ENCODE measurements around the gene ADARB2. TPM values are rescaled to one million over a fixed set of nuclear protein-coding genes. Genes with fewer than 3 reads are reported as not detected.

ADARB2 gene
- total RNA-seq, 1 donor from 2014 or later = 0.10 TPM

DNA sequence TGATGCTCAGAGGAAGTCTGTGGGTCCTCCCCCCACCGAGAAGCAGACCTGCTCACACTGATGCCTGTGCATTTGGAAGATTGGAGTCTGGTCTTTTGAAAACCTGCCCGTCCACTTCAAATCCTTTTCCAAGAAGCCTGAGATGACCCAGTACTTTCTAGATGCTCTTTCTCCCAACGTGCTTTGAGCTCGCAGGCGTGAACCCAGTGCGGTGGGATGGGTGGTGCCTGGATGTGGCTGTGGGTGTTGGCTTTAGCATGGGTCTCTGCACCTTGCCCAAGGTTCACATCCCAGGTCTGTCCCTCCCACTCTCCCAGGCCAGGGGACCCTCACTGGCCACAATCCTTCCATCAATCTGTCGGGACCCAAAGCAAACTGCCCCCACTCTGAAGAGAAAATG lies 170.2 kb downstream of the ADARB2 start:
- no peak for DNase-seq

DNA sequence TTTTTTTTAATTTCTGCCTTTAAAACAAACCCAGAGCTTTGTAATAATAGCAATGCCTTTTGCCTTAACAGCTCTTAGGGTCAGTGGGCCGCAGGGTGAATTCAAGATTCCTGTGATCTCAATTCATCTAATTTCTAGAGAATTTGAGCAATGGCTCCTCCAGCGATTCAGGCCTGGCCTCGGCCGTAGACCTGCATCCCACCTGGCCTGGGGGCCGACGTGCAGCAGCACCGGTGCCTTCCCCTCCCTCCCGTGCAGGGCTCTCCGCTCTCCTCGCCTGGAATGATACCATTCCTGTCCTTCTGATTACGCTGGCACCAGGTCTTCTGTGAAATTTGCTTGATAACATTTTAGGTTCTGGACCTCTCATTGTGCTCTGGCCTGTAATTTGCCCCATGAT lies 172.5 kb downstream of the ADARB2 start:
- DNase-seq = no peak

DNA sequence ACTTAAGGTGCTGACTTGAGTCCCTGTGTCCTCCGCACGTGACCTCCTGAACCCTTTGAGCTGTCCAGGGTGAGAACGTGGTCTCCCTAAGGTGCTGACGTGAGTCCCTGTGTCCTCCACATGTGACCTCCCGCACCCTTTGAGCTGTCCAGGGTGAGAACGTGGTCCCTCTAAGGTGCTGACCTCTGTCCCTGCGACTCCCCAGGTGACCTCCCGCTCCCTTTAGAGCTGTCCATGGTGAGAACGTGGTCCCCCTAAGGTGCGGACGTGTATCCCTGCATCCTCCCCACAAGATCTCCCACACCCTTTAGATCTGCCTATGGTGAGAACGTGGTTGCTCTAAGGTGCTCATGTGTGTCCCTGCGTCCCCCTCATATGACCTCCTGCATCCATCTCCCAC lies 174.3 kb downstream of the ADARB2 start:
- no peak for DNase-seq

DNA sequence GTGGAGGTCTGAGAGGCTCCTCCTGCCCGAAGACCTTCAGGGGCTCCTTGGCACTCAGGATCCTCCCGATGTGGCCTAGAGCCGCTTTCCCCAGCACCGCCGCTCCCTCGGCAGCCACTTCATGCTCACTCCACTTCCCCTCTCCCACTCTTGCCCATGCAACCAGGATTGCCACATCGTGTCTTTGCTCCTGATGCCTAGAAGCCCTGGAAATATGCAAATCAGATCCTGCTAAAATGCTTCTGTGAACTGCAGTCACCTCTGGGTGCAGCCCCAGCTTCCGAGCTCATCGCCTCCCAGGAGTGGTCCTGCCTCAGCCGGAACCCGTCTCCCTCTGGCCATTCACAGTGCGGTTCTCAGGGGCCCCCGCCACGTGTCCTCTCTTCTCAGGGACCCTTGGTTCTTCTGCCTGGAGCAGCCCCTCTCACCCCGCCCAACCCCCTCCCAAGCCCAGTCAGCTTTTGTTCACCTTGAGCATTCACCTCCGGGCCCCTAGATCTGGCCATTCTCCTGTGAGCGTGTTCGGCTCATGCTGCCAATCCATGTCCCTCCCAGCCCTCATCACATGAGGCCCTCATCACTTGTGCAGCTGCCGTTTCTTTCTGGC lies 175.5 kb downstream of the ADARB2 start:
- no peak for DNase-seq

DNA sequence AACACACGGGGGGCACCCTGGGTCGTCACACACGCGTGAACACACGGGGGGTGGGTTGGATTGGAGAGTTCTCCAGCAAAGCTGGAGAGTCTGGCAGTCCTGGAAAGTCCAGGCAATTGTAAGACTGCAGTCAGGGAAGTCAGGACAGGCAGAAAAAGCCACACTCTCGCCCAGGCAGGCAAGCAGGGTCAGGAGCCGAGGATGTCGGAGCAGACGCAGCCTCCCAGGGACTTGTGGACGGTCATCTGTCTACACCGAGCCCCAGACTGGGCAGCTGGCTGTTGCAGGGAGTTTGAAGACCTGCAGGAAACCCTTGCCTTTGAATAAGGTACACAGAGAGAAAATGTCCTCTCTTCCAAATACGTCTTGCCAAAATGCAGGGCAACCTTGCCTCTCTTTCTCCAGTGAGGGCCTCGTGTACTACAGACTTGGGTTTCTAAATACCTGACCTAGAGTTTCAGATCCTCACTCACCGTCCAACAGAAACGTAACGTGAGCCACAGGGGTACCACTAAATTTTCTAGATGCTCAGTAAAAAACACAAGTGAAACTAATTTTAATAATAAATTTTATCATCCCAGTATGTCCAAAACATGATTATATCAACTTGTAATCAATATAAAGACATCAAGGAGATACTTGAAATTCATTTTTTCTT lies 176.7 kb downstream of the ADARB2 start:
- no peak for DNase-seq

DNA sequence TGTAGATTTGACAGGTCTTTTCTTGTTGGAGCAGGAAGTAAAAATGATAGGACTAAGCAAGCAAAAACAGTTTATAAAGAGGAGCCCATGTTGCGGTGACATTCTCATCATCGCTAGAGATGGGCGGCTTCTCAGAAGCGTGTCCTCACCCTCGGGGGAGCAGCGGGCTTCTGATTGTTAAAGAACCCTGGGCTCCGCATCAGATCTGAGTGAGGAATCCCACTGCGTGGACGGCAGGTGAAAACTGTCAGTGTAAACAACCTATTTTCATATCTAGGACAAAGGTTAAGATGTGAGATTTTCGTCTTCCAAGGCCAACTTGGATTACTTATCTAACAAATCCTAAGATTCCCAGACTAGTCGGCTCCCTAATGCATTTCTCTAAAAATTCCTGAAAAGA lies 177.6 kb downstream of the ADARB2 start:
- no peak for DNase-seq

DNA sequence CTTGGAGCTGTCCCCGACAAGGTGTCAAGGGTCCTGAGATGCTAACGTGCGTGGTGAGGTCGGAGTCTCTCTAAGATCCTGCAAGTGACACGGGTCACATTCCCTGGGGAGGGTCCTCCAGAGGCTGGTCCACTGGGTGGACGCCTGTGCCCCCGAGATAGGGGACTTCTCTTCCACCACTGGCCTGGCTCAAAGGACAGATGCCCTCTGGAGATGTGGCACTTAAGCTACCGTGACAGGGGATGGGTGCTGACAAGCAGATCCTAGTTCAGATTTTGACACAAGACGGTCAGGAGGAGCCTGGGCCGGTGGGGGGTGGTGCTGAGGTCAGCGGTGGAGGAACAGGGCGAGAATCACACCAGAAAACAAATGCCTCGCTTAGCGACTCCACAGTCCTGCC lies 178.0 kb downstream of the ADARB2 start:
- no peak for DNase-seq

DNA sequence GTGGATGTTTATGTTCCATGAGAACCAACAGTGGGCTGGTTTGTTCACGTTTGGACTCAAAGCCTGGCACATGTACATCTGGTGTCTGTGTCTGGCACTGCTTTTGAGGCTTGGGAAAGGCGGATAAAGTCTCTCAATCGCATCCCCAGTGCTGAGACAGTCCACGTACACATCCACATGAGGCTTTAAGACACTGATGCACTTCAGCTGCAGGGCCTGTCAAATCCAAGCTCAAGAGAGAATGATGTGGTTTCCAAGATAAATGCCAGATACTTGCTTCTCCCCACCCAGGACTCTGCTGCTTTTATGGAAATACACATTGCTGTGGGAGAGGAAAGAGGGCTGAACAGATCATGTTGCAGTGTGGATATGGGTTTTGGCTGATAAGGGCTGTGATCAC lies 178.4 kb downstream of the ADARB2 start:
- peak; percentile 21 for DNase-seq

DNA sequence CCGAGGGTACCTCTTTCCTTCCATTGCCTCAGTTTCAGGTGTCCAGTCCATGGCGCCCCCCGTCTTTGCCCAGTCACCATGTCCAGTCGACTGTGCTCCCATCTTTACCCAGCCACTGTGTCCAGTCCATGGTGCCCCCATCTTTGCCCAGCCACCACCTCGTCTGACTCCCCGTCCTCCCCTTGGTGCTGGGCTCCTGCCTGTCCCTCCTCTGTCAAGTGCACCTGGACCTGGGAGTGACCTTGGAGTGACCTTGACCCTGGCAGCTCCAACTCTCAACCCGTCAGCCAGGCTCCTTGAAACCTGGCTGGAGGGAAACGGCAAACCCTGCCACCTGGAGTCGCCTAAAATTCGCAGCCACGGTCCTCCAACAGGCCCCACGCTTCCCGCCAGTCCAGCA lies 180.2 kb downstream of the ADARB2 start:
- no peak for DNase-seq

DNA sequence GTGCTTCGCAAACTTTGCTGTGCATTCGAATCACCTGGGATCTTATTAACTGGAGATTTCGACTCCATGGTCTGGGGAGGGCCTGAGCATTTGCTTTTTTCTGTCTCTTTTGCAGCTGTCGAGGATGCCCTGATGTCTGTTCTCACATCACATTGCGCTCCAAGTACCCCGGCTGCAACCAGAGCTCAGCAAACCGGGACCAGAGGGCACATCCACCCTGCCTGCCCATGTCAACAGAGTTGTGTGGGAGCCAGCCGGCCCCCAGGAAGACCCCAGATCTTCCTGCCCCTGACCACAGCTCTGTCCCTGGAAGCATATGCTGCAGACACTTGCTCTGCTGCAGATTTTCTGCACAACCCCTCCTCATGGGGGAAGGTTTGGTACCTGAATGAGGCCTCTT lies 180.8 kb downstream of the ADARB2 start:
- no peak for DNase-seq

DNA sequence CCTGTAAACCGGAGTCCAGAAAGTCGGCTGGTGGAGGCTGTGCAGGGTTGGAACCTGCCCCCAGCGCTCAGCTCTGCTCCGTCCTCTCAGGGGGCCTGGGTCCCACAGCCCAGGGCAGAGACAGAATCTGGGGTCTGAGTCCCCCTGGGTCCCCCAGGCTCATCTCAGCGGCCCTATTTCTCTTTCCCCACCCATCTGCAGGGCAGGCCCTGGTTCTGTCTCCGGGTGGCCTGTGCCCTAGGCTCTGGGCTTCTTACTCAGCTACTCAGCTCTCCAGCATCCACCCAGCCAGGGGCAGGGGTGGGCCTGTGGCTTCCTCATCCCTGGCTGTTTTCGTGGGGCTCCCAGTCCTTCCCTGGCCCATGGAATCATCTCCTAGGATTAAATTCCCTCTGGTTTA lies 183.4 kb downstream of the ADARB2 start:
- no peak for DNase-seq

DNA sequence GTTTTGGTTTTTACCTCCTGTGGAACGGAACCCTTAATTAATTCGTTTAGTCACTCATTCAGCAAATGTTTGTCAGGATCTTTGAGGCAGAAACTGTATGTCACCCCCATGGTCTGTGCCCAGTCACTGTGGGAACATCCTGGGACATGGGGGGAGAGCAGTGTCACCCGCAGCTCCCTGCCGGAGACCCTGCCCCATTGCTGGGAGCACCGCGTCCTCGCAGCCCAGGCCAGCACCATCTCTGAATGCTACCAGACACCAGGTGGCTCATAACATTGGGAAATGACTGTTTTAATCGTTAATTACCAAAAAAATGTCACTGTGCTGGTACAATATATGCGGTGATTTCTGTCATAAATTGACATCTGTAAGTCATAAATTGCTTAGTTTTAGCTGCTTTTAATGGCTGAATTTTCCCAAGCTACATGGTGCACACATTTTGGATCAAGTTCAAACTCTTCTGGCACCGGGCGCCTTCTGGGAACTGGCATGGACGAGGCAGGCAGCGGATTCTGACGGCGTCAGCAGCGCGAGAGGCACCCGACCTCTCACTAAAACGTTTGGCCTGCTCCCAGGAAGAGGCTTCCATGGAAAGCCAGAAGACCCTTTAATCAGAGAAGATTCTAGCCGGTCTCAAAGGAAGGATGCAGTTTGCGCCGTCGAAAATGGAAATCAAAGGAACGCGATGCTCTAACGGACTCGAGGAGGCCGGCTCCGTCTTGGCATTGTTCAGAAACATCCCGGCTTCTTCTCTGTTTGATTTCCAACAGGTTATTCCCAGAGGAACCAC lies 184.2 kb downstream of the ADARB2 start:
- DNase-seq = peak; percentile 63

DNA sequence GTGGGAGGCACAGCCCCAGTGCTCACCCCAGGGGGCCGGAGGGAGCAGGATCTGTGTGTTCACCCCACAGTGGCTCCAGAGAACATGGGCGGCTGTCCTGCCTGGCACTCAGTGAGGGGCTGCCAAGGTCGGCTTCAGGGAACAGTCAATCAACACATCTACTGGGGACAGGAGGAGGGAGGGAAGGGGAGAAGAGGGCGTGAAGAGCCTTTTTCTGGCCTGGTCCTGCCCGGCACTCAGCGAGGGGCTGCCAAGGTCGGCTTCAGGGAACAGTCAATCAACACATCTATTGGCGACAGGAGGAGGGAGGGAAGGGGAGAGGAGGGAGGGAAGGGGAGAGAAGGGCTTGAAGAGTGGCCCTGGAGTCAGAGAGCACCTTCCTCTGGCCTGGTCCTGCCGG lies 184.9 kb downstream of the ADARB2 start:
- DNase-seq = peak; percentile 69

DNA sequence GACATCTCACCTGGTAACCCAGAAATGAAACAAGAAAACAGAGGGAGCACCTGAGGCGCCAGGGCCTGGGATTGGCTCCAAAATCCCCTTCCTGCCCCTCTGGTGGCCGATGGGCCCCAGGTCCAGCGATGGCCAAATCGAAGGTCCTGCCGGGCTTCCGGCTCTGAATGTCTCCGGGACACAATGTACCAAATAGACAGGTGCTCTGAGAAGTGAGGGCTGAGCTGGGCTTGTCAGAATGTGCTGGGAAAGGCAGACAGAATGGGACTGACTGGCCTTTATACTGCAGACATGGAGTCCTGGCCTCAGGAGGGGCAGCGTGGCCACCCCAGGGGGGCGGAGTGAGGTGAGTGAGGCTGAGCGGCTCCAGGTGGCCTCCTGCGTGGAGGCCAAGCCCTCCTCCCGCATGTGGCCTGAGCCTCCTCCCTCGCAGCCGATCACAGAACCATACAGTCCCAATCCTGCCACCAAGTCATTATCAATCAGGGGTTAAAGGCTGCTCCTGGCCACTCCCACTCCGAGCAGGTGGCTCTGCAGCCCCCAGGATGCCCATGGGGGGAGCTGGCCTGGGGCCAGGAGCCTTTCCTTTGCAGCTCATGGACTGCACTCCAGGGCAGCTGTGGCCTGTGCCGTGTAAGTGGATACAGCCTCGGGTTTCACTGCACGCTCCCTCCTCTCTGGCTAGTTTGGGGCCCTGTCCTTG lies 185.5 kb downstream of the ADARB2 start:
- DNase-seq = peak; percentile 87

DNA sequence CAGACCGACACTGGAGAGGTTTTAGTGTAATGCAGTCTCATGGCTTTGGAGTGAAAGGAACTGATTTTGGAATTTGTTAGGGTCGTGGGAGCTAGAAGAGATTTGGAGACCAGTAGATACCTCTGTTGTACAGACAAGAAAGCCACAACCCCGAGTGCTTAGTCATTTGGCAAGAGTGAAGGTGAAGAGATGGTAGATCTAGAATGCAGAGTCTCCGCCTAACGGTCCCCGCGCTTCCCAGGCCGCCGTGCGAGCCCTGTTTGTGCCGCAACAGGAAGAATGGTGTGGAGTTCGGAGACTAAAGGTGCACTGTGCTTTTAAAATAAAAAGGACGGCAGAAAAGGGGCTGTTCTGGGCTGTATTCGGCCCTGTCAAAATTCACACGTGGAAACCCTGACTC lies 186.7 kb downstream of the ADARB2 start:
- DNase-seq = no peak

DNA sequence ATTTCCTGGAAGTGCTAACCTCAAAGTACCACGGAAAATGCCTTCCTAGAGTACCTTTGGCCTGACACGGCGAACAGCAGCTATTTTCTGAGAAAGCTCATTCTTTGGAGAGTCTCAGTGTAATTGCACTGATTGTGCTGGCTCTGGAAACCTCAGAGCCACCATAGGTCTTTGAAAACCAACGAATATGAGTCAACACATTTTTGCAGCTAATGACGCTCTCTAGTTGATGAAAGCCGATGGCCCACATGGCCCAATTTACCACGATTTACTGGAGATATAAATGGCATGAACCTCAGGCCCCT lies 187.1 kb downstream of the ADARB2 start:
- no peak for DNase-seq

DNA sequence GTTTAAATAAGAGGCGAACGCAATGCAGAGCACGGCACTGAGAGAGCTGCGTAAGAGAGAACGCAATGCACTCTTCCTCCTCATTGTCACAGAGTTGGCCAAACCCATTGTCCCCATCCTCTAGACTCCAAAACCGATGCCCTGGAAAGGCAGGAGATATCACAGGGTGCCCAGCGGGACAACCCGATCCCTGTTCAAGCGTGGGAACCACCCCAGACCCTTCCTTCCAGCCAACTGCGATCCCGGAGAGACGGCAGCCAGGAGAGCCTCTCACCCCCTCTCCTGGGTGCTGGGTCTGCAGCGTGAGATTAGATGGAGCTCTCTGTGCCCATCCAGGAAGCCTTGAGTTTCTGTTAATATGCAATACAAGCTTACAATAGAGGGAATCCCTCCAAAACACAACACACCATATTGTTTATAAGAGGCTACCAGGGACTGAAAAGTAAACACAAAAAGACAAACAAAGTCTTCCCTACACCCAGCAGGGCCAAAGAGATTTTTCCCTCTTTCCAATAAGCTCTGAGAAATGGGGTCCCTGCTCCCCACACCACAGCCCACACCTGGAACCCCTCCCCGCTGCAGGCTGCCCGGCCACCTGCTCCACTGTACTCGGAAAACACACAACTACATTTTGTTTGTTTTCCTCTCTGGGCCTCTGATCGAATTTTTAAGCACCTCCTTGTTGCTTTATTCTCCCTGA lies 187.6 kb downstream of the ADARB2 start:
- no peak for DNase-seq

DNA sequence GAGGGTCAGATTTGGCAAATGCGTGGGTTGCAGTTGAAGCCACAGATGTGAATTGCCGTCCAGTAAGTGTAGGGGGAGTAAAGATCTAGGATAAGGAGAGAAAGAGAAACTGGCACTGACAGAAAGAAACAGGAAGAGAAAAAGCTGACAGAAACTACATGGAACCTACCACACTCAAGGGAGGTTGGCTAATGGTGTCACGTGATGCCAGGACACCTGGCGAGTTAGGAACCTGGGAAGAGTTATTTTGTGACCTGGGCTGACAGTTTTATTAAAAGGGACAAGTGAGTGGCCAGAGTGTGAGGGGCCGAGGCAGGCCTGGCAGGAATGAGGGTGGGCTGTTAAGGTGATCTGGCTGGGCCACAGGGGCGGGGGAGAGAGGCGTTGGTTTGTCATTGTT lies 188.7 kb downstream of the ADARB2 start:
- no peak for DNase-seq

DNA sequence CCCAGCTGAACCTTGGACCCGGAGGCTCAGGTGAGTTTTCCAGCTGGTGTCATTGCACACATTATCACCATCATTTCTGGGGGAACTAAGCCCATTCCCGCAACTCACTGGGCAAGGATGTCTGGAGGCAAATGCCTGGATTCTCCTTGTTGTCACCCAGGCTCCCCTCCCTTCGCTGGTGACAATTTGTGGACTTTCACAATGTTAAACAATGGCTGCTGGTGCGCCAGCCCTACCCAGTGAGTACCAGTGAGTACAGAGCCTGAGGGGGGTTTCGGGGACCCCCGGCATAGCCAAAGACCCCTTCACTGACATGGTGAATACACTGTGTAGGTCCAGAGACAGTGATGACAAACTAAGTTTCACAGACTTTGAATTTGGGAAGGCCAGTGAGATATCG lies 189.2 kb downstream of the ADARB2 start:
- no peak for DNase-seq

DNA sequence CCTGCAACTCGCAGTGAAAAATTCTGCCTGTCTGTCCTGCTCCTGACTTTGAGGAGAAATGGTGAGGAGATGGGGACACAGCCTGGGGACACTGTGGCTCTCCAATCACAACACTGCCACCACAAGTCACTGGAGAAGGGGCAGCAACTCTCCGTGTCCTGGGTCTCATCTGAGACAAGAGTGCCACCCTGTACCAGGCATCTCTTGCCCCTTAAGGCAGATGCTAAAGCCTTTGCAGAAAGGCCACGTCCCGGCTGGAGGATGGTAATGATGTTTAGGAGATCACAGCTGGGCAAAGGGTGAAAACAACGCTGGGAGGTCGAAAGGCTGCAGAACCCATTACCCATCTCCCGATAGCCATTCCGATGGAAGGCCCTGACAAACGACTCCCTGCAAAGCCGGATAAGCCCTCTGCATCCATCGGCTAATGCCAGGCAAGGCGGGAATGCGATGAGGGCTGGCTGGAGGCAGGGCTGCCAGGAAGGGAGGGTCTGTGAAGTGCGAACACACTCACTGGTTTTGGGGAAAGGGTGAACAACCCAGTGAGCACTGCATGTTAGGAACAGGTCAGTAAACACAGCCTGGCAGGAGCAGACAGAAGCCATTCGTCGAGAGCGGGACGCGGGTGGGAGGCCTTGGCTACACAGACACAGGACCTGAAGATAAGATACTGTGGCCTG lies 190.8 kb downstream of the ADARB2 start:
- no peak for DNase-seq

DNA sequence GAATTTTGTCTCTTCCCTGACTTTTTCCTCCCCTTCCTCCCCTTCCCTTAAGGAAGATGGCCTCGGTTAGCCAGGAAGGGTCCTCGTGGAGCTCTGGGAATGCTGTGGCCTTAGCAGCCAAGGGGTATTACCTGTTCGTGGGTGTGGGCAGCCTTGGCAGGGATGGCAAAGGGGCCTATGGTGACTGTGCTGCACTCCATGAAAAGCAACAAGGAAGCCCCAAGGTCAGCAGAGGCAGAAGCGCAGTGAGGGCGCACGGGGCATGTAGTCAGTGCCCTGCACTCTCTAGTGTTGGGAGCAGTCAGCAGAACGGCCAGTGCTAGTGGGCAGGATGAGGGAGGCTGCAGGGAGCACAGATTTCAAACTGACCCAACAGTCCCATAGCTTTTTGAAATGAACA lies 191.8 kb downstream of the ADARB2 start:
- DNase-seq = no peak

DNA sequence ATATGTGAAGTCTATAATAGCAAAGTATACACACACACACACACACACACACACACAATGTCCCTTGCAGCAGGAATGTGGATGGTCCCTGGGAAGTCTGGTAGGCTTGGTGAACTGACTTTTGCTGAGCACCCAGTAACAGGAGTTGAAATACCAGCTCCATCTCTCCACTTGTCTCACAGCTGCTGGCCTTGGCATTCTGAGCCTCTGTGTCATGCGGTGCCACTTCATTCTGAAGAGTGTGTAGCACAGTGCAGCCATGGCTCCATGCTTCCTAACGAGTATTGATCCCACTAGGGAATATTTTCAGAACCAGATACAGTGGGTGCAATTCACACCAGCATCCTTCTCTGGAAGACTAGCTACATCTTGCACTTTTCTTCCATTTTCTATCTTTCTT lies 192.4 kb downstream of the ADARB2 start:
- peak; percentile 79 for DNase-seq
